Kidney (tissue), 14 donors: ENCODE data around the gene WDR91. TPM values are rescaled to one million over a fixed set of nuclear protein-coding genes. Genes with fewer than 3 reads are reported as not detected.

Source experiments
- DNase-seq, 5 donors: peaks; one replicate each; pipeline ENCODE4 v3.0.0-alpha.2; 2013 to 2020
- FAIRE-seq: peaks from 2 replicates; lab custom pipeline; 2012; peaks lifted over from hg19 to GRCh38; lab: Jason Lieb, UNC
- H3K27ac ChIP-seq, 2 donors: one replicate each; pipeline ENCODE4 v1.7.0; 2013; ENCODE audit warnings: low read depth in 2 of 2, low read length in 2 of 2, inconsistent platforms in 1 of 2
- H3K27me3 ChIP-seq: one replicate; pipeline ENCODE4 v1.7.1; 2013; ENCODE audit warnings: low read length, inconsistent platforms; ENCODE audit not compliant: control insufficient read depth, insufficient read depth
- H3K36me3 ChIP-seq, 3 donors: one replicate each; pipeline versions ENCODE4 v1.7.0 to v1.7.1; 2013; ENCODE audit warnings: low read length in 3 of 3, control low read depth in 1 of 3, inconsistent platforms in 1 of 3; ENCODE audit not compliant: insufficient read depth in 3 of 3, control insufficient read depth in 2 of 3
- H3K4me1 ChIP-seq, 3 donors: one replicate each; pipeline versions ENCODE4 v1.7.0 to v1.7.1; 2013; ENCODE audit warnings: low read length in 3 of 3, inconsistent platforms in 1 of 3, low read depth in 1 of 3; ENCODE audit not compliant: control insufficient read depth in 2 of 3, insufficient read depth in 2 of 3
- H3K4me3 ChIP-seq, 3 donors: one replicate each; pipeline versions ENCODE4 v1.7.0 to v1.8.1; 2013; ENCODE audit warnings: low read length in 3 of 3, control low read depth in 1 of 3, inconsistent platforms in 1 of 3
- H3K9ac ChIP-seq, 3 donors: one replicate each; pipeline versions ENCODE4 v1.7.0 to v1.7.1; 2013; ENCODE audit warnings: low read length in 3 of 3, control low read depth in 1 of 3, inconsistent platforms in 1 of 3
- H3K9me3 ChIP-seq, 3 donors: one replicate each; pipeline versions ENCODE4 v1.7.0 to v1.7.1; 2013; ENCODE audit warnings: low read length in 3 of 3, control low read depth in 1 of 3, inconsistent platforms in 1 of 3; ENCODE audit not compliant: control insufficient read depth in 2 of 3, insufficient read depth in 1 of 3
- intact Hi-C: fragments of 100-400 bp; cut with DNase I; formaldehyde crosslinking; loops from one replicate; pipeline ENCODE4 v1.11.1; 2022
- polyA plus RNA-seq: library from polyadenylated mRNA; stranded (reverse); fragments of 350-450 nt; fragmentation: Illumina TruSeq; extraction: RNeasy Lipid Tissue Mini Kit (QIAGEN cat#74804); gene quantifications from one replicate; pipeline ENCODE4 v1.2.3, GENCODE V29; 2014; ENCODE audit warnings: low read depth, low replicate concordance; ENCODE audit not compliant: insufficient read depth
- total RNA-seq: library from RNA; stranded (reverse); fragmentation: NEBNext Ultra II Directional; extraction: Animal tissue kit (Norgen Biotek cat#: 25700); gene quantifications from one replicate; pipeline ENCODE4 v1.2.1, GENCODE V29; 2021
- TF ChIP-seq, protein P1 (sequence below): IDR thresholded peaks from 3 replicates; pipeline ENCODE4 v1.5.1; 2012; ENCODE audit warnings: mild to moderate bottlenecking, moderate library complexity, borderline replicate concordance; ENCODE audit not compliant: insufficient read depth; ENCODE audit errors: extremely low read depth
- donor health status: control.
- donor health status: control.
- donor health status: control.
- donor health status: control.
- donor health status: control.
- donor health status: DM: yes; HTN: yes; CAD: no.
- donor health status: Normal renal cell carcinoma (clear cell type).

Gene WDR91
- total and polyA plus RNA-seq, 2 donors from 2014 or later: 27.8 to 73.9 TPM

DNA sequence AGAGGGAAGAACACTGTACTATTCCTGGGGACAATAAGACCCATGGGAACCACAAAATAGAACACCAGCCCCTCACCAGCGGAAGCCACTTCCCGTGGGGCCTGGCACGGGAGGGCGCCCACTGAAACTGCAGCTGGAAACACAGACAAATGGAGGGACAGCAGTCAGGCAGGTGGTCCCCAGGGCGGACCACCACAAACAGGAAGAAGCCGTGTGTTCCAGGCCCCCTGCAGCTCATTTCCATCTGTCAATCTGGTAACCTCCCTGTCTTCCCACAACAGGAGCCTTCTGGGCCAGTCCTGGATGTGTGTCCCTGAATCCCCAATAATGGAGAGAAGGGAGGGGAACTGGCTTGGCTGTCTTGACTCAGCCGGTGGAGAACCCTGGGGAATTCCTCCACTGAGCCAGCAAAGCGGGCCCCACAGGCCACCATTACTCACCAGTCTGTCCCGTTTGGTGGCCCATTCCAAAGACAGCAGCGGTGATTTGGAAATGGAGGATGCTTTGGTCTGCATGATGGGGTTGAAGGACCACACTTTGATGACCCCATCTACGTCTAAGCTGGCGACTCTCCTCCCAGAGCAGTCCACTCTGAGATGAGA, 16.7 kb downstream of the WDR91 start:
- no peak overlapping the region for H3K4me3 ChIP-seq
- intact Hi-C loops: no loop called here
- no peak overlapping the region for H3K27ac ChIP-seq
- FAIRE-seq (no peak), DNase-seq (peak in 1 of 5 donors; percentile 18)
- no peaks in the 10 kb centered on the region for H3K9me3 ChIP-seq
- peaks cover 10 to 86% (median 45%) of the 10 kb centered on the region in 3 donors for H3K36me3 ChIP-seq
- TF ChIP-seq, protein P1, sequence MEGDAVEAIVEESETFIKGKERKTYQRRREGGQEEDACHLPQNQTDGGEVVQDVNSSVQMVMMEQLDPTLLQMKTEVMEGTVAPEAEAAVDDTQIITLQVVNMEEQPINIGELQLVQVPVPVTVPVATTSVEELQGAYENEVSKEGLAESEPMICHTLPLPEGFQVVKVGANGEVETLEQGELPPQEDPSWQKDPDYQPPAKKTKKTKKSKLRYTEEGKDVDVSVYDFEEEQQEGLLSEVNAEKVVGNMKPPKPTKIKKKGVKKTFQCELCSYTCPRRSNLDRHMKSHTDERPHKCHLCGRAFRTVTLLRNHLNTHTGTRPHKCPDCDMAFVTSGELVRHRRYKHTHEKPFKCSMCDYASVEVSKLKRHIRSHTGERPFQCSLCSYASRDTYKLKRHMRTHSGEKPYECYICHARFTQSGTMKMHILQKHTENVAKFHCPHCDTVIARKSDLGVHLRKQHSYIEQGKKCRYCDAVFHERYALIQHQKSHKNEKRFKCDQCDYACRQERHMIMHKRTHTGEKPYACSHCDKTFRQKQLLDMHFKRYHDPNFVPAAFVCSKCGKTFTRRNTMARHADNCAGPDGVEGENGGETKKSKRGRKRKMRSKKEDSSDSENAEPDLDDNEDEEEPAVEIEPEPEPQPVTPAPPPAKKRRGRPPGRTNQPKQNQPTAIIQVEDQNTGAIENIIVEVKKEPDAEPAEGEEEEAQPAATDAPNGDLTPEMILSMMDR: no peak
- no peak overlapping the region for H3K9ac ChIP-seq
- H3K4me1 ChIP-seq: peaks cover 0 to 12% (median 1%) of the 10 kb centered on the region in 3 donors
- H3K27me3 ChIP-seq: no peaks in the 10 kb centered on the region

DNA sequence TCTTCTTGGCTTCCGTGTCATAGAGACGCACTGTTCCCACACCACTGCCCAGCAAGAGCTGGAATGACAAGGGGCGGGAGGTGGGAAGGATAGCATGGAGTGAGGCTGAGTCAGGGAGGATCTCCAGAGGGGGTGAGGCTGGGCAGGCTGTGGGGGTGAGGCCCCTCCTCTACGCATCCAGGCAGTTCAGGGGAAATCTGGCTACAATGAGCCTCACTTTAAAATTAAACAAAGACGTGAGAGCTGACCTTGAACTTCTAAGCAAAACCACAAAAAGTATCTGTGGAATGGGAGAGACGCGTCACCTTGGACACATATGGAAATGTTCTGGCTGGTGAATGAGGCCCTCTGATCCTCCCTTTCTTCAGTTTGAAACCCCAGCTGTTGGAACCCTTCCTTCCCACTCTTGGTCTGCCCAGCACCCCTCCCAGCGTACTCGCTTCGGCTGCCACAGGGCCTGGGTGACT, 17.7 kb downstream of the WDR91 start:
- DNase-seq (no peak), FAIRE-seq (no peak)
- intact Hi-C loops: no loop called here
- Histone ChIP-seq H3K36me3 (peaks cover 8 to 87% (median 44%) of the 10 kb centered on the region in 3 donors), H3K9ac (no peak overlapping the region), H3K4me3 (no peak overlapping the region), H3K27ac (no peak overlapping the region), H3K27me3 (no peaks in the 10 kb centered on the region), H3K4me1 (peaks cover 0 to 4% (median 0%) of the 10 kb centered on the region in 3 donors), H3K9me3 (no peaks in the 10 kb centered on the region)
- TF ChIP-seq, protein P1: no peak

DNA sequence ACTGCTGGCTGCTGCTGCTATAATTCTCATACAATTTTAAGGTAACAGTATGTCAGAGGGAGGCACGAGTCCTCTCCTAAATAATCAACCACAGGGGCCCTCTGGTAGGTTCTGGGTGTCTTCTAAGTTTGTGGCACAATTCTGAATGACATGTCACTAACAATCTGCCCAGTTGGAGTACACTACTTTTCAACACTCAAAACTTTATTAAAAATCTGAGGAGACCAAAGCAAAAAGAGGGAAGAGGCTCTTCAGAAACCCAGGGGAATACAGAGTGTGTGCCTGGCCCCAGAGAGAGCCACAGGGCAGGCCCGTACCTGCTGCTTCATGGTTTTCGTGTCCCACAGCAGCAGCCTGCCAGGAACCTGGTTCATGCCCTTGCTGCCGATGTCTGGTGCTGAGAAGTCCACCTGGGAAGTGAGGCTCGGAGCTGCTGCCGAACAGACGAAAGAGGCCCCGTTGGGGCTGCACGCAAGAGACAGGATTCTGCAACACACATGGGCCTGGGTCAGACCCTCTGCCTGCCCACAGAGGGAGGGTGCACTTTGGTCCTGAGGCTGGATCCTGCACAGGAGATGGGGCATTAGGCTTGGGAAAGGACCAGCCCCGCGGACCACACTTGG, 18.3 kb downstream of the WDR91 start:
- Histone ChIP-seq H3K4me3 (no peak overlapping the region), H3K27me3 (no peaks in the 10 kb centered on the region), H3K36me3 (peaks cover 8 to 87% (median 48%) of the 10 kb centered on the region in 3 donors), H3K9me3 (no peaks in the 10 kb centered on the region), H3K27ac (no peak overlapping the region), H3K4me1 (no peaks in the 10 kb centered on the region), H3K9ac (no peak overlapping the region)
- TF ChIP-seq, protein P1: no peak
- intact Hi-C loops: no loop called here
- FAIRE-seq (no peak), DNase-seq (peak in 1 of 5 donors; percentile 24)
